DND-41 (cell line): ENCODE measurements around the gene SMG7.

Experiments
- ATAC-seq: fragments of 200-7000 bp; cut with Tn5 transposase; 3 replicates; pipeline ENCODE4 v1.9.1; 2021; ENCODE audit warnings: low read depth; ENCODE audit not compliant: insufficient read depth
- DNase-seq: peaks from one replicate; pipeline ENCODE4 v3.0.0-alpha.2; 2020
- H2AFZ ChIP-seq: 2 replicates; pipeline ENCODE4 v1.6.0; 2012; ENCODE audit warnings: low read depth, low read length
- H3K27ac ChIP-seq: 2 replicates; pipeline ENCODE4 v1.5.1; 2012; ENCODE audit warnings: low read length, inconsistent platforms
- H3K27me3 ChIP-seq: fragments of 200-600 bp; sonication (generic); 2 replicates; pipeline ENCODE4 v1.6.0; 2012; ENCODE audit warnings: low read length, mild to moderate bottlenecking, inconsistent platforms; ENCODE audit not compliant: insufficient read depth, poor library complexity
- H3K36me3 ChIP-seq: 2 replicates; pipeline ENCODE4 v1.5.1; 2012; ENCODE audit warnings: low read length, inconsistent platforms; ENCODE audit not compliant: insufficient read depth
- H3K4me1 ChIP-seq: 2 replicates; pipeline ENCODE4 v1.5.1; 2012; ENCODE audit warnings: mild to moderate bottlenecking, low read length; ENCODE audit not compliant: insufficient read depth
- H3K4me2 ChIP-seq: 2 replicates; pipeline ENCODE4 v1.6.0; 2012; ENCODE audit warnings: mild to moderate bottlenecking, moderate library complexity, low read length, inconsistent platforms; ENCODE audit not compliant: insufficient read depth
- H3K4me3 ChIP-seq, 2 experiments: fragments of 200-600 bp in 1 of 2; shearing (Covaris generic) in 1 of 2; 2 replicates each; pipeline ENCODE4 v1.5.1; 2012 to 2016; ENCODE audit warnings: inconsistent platforms in 2 of 2, low read length in 2 of 2, mild to moderate bottlenecking in 2 of 2, low read depth in 1 of 2, moderate library complexity in 1 of 2
- H3K79me2 ChIP-seq: 2 replicates; pipeline ENCODE4 v1.6.0; 2012; ENCODE audit warnings: low read length, inconsistent platforms; ENCODE audit not compliant: insufficient read depth
- H3K9ac ChIP-seq: 2 replicates; pipeline ENCODE4 v1.6.0; 2012; ENCODE audit warnings: low read depth, mild to moderate bottlenecking, inconsistent platforms, low read length, moderate library complexity
- H3K9me3 ChIP-seq: 2 replicates; pipeline ENCODE4 v1.5.1; 2012; ENCODE audit warnings: low read length, moderate library complexity, mild to moderate bottlenecking, inconsistent platforms; ENCODE audit not compliant: insufficient read depth, severe bottlenecking
- H4K20me1 ChIP-seq: 2 replicates; pipeline ENCODE4 v1.6.0; 2012; ENCODE audit warnings: low read length; ENCODE audit not compliant: insufficient read depth
- EZH2 ChIP-seq: IDR thresholded peaks from 3 replicates; pipeline ENCODE4 v1.6.1; 2012; ENCODE audit warnings: borderline replicate concordance, low read depth, mild to moderate bottlenecking, moderate library complexity, low read length, inconsistent platforms; ENCODE audit not compliant: severe bottlenecking
- TF ChIP-seq, protein P1 (sequence below): IDR thresholded peaks from 2 replicates; pipeline ENCODE4 v1.5.1; 2012; ENCODE audit warnings: borderline replicate concordance, low read length, moderate library complexity, mild to moderate bottlenecking; ENCODE audit not compliant: poor library complexity, severe bottlenecking; ENCODE audit errors: extremely low read depth

SMG7 gene

DNA sequence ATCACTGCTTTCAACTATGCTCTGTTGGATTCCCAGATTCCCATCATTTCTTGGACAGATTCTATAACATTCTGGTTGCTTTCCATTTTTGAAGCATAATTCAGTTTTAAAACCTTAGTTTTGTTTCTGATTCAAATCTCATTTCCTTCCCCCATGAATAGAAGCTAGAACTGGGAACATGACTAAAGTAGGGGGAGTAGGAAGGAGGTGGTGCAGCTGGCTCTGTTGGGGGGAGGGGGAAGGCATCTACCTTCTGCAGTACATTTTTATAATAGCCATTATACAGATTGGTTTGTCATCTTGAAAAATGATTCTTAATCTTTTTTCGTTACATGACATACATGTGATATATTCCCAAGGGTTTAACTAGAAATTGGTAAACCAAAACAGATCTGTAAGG, 48.1 kb downstream of the SMG7 start:
- no peaks in the 10 kb centered on the region for H3K4me1 ChIP-seq
- H3K9ac ChIP-seq = no peak overlapping the region
- no peak overlapping the region for H3K4me2 ChIP-seq
- TF ChIP-seq, protein P1, sequence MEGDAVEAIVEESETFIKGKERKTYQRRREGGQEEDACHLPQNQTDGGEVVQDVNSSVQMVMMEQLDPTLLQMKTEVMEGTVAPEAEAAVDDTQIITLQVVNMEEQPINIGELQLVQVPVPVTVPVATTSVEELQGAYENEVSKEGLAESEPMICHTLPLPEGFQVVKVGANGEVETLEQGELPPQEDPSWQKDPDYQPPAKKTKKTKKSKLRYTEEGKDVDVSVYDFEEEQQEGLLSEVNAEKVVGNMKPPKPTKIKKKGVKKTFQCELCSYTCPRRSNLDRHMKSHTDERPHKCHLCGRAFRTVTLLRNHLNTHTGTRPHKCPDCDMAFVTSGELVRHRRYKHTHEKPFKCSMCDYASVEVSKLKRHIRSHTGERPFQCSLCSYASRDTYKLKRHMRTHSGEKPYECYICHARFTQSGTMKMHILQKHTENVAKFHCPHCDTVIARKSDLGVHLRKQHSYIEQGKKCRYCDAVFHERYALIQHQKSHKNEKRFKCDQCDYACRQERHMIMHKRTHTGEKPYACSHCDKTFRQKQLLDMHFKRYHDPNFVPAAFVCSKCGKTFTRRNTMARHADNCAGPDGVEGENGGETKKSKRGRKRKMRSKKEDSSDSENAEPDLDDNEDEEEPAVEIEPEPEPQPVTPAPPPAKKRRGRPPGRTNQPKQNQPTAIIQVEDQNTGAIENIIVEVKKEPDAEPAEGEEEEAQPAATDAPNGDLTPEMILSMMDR = no peak
- TF ChIP-seq EZH2 = no peak
- H3K27ac ChIP-seq = no peak overlapping the region
- H3K36me3 ChIP-seq = peaks cover 73% of the 10 kb centered on the region
- DNase-seq (no peak), ATAC-seq (no peak)
- no peak overlapping the region for H2AFZ ChIP-seq
- H4K20me1 ChIP-seq = peaks cover 7% of the 10 kb centered on the region
- no peaks in the 10 kb centered on the region for H3K27me3 ChIP-seq
- no peaks in the 10 kb centered on the region for H3K9me3 ChIP-seq
- H3K4me3 ChIP-seq = no peak overlapping the region
- peaks cover 3% of the 10 kb centered on the region; the same call in 1 of the 2 replicates for H3K79me2 ChIP-seq

GRCh38 chr1:183522104-183522503, 49.8 kb downstream of the SMG7 start:
- H3K36me3 ChIP-seq = peaks cover 66% of the 10 kb centered on the region
- ATAC-seq = no peak
- no peak for DNase-seq
- no peak overlapping the region for H3K4me2 ChIP-seq
- no peak for TF ChIP-seq EZH2
- TF ChIP-seq, protein P1 = no peak
- no peaks in the 10 kb centered on the region for H3K27me3 ChIP-seq
- no peak overlapping the region for H3K4me3 ChIP-seq
- peaks cover 3% of the 10 kb centered on the region; the same call in 1 of the 2 replicates for H3K79me2 ChIP-seq
- H3K9me3 ChIP-seq = no peaks in the 10 kb centered on the region
- no peaks in the 10 kb centered on the region for H3K4me1 ChIP-seq
- H3K9ac ChIP-seq = no peak overlapping the region
- H3K27ac ChIP-seq = no peak overlapping the region
- H4K20me1 ChIP-seq = peaks cover 7% of the 10 kb centered on the region
- H2AFZ ChIP-seq = no peak overlapping the region

GRCh38 chr1:183528577-183528976, 56.3 kb downstream of the SMG7 start:
- no peak for ATAC-seq
- H3K9ac ChIP-seq = no peak overlapping the region
- H3K27me3 ChIP-seq = no peaks in the 10 kb centered on the region
- H3K36me3 ChIP-seq = peaks cover 73% of the 10 kb centered on the region
- no peaks in the 10 kb centered on the region for H3K9me3 ChIP-seq
- no peaks in the 10 kb centered on the region for H3K4me1 ChIP-seq
- H3K27ac ChIP-seq = no peak overlapping the region
- H3K79me2 ChIP-seq = 0 out of 2 replicates have a peak, but pooled peaks cover 3% of the 10 kb centered on the region
- no peak overlapping the region for H3K4me3 ChIP-seq
- no peak overlapping the region for H3K4me2 ChIP-seq
- DNase-seq = no peak
- no peak overlapping the region for H2AFZ ChIP-seq
- TF ChIP-seq, protein P1 = no peak
- no peak for TF ChIP-seq EZH2
- peaks cover 2% of the 10 kb centered on the region; the same call in 1 of the 2 replicates for H4K20me1 ChIP-seq
